ENCODE measurements around the gene NAB1.
A peak's percentile ranks its signal among the peaks of the same experiment; 100 is the strongest.

Gene NAB1

DNA sequence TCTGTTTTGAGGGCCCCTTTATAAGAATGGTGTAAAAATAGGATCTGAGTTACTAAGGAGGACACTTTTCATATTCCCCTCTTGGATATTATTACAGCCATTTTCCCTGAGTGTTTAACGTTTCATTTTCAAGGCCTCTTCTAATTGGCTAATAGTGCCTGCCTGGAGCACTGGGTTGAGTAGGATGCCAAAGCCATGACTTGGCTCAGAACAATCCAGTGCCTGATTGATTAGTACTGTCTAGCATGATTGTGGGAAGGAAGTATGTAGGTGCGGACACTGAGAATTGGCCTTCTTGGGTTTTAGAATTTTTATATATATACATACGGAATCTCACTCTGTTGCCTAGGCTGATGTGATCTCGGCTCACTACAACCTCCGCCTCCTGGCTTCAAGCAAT lies 66.1 kb downstream of the NAB1 start:
- TF ChIP-seq, protein P1, sequence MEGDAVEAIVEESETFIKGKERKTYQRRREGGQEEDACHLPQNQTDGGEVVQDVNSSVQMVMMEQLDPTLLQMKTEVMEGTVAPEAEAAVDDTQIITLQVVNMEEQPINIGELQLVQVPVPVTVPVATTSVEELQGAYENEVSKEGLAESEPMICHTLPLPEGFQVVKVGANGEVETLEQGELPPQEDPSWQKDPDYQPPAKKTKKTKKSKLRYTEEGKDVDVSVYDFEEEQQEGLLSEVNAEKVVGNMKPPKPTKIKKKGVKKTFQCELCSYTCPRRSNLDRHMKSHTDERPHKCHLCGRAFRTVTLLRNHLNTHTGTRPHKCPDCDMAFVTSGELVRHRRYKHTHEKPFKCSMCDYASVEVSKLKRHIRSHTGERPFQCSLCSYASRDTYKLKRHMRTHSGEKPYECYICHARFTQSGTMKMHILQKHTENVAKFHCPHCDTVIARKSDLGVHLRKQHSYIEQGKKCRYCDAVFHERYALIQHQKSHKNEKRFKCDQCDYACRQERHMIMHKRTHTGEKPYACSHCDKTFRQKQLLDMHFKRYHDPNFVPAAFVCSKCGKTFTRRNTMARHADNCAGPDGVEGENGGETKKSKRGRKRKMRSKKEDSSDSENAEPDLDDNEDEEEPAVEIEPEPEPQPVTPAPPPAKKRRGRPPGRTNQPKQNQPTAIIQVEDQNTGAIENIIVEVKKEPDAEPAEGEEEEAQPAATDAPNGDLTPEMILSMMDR (IDR thresholded peaks at IDR 0.05): no peak
- H3K9me3 Mint-ChIP-seq: peaks cover 12% of the 10 kb centered on the region
- H3K36me3 Mint-ChIP-seq (ENCODE audit: low read depth): no peaks in the 10 kb centered on the region
- H3K27me3 Mint-ChIP-seq (ENCODE audit: low read depth, poor library complexity): peaks cover 3% of the 10 kb centered on the region
- H3K27ac Mint-ChIP-seq: no peak overlapping the region
- DNase-seq: no peak
- H3K4me1 Mint-ChIP-seq: peaks cover 33% of the 10 kb centered on the region
- no peak overlapping the region for H3K4me3 Mint-ChIP-seq

- peaks cover 27% of the 10 kb centered on the region for H3K4me1 Mint-ChIP-seq
- DNase-seq: no peak
- peaks cover 8% of the 10 kb centered on the region for H3K9me3 Mint-ChIP-seq
Observed at GRCh38 chr2:190716176-190716807, 67.4 kb downstream of the NAB1 start.

DNA sequence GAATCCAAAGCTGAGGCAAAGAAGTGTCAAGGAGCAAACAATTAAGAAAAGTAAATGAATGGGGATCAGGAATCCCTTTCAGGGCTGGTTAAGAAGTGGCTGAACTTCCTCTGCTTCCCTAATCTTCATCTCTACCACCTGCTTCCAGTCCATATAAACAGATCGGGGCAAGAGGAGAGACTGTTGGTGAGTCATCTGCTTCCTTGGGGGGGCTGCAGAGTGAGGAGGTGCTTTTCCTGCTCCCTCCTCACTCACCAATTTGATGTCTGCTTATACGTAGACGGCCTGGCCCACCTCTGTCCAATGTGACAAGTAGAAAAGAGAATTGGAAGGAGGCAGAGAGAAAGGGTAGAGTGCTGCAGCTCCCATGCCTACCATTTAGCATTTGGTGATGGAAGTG lies 68.4 kb downstream of the NAB1 start:
- no peak for DNase-seq
- Mint-ChIP-seq H3K27me3 (ENCODE audit: low read depth, poor library complexity) (peaks cover 3% of the 10 kb centered on the region), H3K36me3 (ENCODE audit: low read depth) (no peaks in the 10 kb centered on the region), H3K27ac (peak overlapping the region; percentile 50), H3K9me3 (peaks cover 8% of the 10 kb centered on the region), H3K4me1 (peaks cover 22% of the 10 kb centered on the region), H3K4me3 (no peak overlapping the region)
- TF ChIP-seq, protein P1 (IDR thresholded peaks at IDR 0.05): no peak

More at GRCh38 chr2:190716176-190716807, 67.4 kb downstream of the NAB1 start:
- H3K4me3 Mint-ChIP-seq: no peak overlapping the region
- no peak overlapping the region for H3K27ac Mint-ChIP-seq
- no peaks in the 10 kb centered on the region for H3K36me3 Mint-ChIP-seq (ENCODE audit: low read depth)
- peaks cover 3% of the 10 kb centered on the region for H3K27me3 Mint-ChIP-seq (ENCODE audit: low read depth, poor library complexity)
- TF ChIP-seq, protein P1 (IDR thresholded peaks at IDR 0.05): no peak

DNA sequence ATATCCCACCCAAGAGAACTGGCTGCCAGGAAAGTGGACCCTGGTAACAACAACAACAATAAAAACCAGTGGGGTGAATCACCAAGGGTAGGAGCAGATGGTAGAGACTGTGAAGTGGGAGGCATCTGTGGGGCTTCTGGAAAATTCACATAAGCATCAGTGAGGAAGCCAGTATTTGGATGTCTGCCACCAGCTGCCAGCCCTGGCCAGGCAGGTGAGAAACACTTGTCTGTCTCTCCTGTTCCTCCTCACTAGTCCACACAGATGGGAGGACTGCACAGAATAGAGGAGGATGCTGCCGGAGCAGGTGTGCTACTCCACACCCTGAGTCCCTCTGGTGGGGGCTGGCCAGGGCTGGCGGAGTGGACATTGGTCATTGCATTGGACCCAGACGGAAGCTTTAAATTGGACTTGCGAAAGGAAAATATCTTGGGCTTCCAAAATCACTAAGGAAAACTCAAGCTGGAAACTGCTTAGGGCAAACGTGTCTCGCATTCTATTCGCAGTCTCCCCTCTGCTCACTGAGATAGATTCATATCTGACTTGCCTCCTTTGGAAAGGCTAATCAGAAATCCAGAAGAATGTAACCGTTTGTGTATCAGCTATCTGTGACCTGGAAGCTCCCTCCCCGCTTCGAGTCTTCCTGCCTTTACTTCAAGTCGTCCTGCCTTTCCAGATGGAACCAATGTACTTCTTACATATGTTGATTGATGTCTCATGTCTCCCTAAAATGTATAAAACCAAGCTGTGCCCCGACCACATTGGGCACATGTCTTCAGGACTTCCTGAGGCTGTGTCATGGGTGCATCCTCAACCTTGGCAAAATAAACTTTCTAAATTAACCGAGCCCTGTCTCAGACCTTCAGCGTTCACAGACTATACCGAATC lies 69.1 kb downstream of the NAB1 start:
- DNase-seq: no peak
- Mint-ChIP-seq H3K27me3 (ENCODE audit: low read depth, poor library complexity) (peaks cover 3% of the 10 kb centered on the region), H3K27ac (peak overlapping the region; percentile 62), H3K4me1 (peaks cover 22% of the 10 kb centered on the region), H3K36me3 (ENCODE audit: low read depth) (no peaks in the 10 kb centered on the region), H3K4me3 (no peak overlapping the region), H3K9me3 (peaks cover 8% of the 10 kb centered on the region)
- TF ChIP-seq, protein P1 (IDR thresholded peaks at IDR 0.05): no peak

GRCh38 chr2:190718652-190719526 lies 70.0 kb downstream of the NAB1 start:
- peak overlapping the region; percentile 62 for H3K27ac Mint-ChIP-seq
- H3K27me3 Mint-ChIP-seq (ENCODE audit: low read depth, poor library complexity): peaks cover 3% of the 10 kb centered on the region
- no peaks in the 10 kb centered on the region for H3K36me3 Mint-ChIP-seq (ENCODE audit: low read depth)
- peaks cover 8% of the 10 kb centered on the region for H3K9me3 Mint-ChIP-seq
- TF ChIP-seq, protein P1 (IDR thresholded peaks at IDR 0.05): no peak
- H3K4me3 Mint-ChIP-seq: no peak overlapping the region
- peak; percentile 27 for DNase-seq
- H3K4me1 Mint-ChIP-seq: peaks cover 22% of the 10 kb centered on the region
